ENCODE measurements around the gene CSNK2A3.

Gene CSNK2A3

DNA sequence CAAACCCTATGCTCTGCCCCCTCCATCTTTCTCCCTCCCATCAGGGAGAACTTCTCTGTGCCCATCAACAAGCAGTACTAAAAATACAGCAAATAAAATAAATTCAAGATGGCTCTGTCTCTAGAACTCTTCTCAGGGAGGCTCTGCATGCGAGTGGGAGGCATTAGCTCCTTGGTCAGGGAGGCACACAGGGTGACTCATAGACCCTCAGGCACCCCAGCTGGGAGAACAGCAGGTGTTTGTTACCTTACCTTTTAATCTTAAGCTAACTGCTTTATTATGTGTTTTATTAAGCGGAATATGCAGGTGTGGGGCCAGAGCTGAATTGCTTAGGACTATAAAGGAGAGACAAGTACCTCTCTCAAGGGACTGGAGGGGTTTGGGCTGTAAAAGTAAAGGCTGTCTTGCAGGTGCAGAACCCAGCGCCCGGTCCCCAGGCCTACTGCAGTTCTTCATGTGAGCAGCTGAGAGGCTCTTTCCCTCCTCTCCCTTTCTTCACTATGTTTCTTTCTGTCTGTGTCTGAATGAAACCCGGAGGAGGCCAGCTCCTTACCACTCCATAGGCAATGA is 20.8 kb downstream of the CSNK2A3 start:
- DNase-seq: no peak

DNA sequence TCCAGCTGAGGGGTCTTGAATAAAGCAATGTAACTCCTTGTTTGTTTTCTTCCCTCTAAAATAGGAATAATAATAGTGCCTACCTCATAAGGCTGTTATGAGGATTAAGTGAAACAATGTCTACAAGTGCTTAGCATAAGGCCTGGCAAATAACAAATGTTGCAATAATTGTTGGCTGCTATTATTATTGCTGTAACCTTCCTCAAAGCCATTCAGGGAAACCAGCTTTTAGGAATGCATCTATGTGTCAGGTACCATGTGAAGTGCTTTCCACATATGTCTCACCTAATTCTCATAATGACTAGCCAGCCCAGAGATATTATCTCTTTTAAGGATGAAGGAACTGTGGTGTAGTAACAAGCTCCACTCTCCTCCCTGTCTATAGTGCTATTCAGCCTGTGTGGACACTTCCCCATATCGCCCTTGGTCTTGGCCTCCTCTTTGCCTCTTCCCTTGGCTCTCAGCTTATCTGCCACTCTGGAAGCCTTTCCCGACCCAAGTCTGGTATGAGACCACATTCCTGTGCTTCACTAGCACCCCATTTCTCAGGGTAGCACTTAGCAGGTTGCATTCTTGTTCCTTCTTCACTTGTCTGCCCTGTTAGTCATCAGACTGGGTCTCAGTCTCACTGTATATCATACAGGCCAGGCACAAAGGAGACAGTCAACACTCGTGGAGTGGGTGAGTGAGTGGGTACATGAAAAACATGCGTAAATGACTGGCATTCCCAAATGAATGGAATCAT is 23.8 kb downstream of the CSNK2A3 start:
- DNase-seq: no peak

DNA sequence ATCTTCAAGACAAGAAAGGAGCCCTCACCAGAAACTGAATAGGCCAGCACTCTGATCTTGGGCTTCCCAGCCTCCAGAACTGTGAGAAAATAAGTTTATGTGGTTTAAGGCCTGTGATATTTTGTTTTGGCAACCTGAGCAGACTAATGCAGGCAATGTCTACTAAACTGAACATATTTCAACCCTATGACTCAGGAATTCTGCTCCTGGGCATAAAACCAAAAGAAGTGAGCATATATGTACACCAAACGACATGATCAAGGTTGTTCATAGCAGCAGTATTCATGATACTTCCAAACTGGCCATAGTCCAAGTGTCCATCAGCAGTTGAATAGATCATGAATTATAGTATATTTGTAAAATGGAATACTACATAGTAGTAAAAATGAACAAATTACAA is 29.0 kb downstream of the CSNK2A3 start:
- DNase-seq: no peak

DNA sequence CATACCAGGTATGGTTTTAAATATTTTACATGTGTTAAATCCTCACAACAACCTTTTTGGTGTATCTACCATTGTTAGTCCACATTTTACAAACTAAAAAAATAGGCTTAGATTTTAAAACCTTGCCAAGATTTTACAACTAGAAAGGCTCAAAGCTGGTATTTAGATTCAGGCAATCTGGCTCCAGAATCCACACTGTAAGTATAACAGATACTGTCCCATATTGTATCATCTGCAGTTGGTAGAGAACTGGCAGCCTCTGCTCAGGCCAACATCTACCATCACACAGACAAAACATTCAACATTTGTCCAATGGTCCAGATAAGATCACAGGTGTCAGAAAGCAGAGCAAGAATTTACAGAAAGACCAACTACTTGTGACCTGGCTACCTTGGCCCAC is 30.9 kb downstream of the CSNK2A3 start:
- DNase-seq: no peak

DNA sequence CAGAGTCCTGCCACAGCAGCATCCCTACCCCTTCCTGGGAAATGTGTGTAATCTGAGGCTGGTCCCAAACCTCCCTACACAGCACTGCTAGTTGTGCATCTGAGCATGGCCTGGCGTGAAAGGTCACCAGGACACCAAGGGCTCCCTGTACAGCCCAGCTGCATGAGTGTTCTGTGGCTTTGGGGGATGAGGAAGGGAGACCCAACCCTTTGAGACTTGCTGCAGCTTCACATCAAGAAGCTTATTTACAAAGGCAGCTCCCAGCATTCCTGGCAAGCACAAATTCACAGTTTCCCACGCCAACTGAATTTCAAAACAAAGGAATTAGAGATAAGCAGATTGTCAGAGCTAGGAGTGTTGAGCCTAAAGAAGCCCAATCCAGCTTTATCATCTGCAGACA is 32.2 kb downstream of the CSNK2A3 start:
- DNase-seq: no peak

DNA sequence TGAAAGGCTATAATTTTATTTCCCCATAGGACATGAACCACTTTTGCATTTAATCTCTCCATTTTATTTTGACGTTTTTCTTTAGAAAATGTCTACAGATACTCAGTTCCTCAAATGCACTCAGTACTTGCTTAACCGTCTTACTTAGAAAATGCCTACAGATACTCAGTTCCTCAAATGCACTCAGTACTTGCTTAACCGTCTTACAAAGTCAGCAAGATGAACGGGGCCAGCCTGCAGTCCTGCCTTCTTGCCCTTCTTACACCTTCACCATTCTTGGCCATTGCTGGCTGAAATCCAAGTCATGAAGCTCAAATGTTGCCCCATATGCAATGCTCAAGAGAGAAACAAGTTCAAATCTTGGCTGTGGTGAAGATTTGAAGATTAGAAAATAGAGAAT is 34.1 kb downstream of the CSNK2A3 start:
- DNase-seq: no peak

DNA sequence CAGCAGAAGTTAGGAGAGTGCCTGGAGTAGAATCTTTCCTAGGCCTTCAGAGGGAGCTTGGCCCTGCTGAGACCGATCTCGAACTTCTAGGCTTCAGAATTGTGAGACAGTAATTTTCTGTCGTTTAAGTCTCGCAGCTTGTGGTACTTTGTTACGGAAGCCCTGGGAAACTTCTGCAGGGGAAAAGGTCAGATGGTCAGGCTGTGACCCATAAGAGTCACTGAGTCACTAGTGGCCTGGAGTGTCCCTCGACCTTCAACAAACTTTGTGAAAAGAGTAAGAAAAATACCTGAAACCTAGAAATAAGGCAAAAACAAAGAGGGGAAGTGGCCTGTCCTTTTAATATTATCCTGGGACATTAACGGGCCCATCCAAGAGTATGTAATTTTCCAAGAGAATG is 34.6 kb downstream of the CSNK2A3 start:
- DNase-seq: no peak

DNA sequence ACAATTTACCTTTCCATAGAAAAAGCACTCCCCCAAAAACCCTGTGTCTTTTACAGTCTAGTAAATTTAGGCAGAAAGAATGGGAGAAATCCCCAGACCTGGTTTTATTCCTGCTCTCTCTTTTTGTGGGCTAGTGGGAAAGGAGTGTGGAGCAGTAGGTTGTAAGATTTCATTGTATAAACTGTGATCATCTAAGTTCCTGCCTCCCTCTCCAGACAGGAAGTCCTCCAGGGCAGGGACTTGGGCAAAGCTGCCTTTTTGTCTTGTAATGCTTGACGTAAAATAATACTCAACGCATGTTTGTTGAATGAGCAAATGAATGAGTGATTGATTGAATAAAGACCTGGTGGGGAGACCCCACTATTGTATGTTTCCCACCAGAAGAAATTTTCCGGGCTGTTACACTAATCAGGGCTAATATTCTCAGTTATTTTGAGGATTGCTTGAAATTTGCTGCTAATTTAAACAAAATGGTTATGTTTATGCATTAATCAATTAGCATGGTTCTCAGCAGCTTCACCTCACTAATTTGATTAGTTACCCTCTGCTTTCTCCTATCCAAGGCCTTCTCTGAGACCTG is 36.3 kb downstream of the CSNK2A3 start:
- no peak for DNase-seq

DNA sequence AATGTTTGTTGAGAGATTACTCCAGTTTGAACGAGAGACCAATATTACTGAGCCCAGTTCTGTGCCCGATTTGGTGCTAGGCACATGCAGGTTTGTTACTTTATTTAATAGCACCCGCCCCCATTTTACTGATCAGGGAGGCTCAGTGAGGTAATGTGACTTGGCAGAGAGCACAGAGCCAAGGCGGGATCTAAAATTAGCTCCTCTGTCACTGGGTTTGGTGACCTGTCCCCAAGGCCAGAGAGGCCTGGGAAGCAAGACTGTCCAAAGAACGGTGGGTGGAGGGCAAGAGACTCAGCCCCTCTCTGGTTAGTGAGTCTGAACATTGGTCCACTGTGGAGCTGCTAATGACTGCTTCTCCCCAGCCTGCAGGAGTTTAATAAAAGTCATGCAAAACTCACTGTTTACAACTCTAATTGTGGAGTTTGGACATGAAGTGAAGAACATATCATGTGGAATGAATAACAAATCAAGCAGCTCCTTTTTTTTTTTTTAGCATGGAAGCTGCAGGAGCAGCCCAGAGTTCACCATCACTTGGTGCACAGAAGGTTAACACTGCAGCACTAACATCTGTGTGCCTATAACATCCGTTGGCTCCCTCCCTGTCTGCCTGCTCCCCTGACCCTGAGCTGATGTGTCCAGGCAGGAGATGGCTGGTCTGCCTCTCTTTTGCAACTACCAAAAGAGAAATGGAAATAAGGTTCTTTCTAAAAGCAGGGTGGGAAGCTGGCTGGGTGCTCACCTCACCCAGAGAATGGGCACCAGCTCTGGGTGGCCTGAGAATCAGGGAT is 39.0 kb downstream of the CSNK2A3 start:
- DNase-seq: no peak

DNA sequence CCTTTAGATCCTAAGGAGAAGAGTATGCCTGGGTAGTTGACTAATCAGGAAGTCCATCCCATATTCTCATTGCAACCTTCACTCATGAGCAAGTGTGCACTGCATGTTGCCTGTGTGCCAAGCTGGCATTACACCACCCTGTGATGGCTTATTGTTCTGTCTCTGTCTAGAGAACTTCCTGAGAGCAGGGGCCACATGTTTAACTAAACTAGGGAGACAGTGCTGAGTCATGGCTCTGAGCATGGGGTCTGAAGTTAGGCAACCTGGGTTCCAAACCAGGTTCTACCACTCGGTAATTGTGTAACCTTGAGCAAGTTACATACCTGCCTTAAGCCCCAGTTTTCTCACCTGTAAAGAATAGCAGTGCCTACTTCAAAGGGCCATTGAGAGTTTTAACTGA is 39.6 kb downstream of the CSNK2A3 start:
- DNase-seq: no peak

DNA sequence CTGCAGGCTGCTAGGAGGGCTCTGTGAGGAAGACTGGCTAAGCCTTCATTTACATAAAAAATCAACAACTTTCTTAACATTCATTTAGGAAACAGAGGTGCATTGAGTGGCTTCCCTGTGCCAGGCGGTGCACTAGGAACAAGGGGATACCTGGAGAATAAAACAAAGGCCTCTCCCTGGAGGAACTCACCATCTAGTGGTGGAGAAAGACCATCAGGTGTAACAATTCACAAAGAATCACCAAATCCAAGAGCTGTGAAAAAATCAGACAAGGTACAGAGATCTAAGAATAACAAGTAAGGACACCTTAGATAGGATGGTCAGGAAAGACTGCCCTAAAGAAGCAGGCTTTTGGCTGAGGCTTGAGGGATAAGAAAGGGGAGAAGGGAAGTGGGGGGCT is 40.3 kb downstream of the CSNK2A3 start:
- no peak for DNase-seq

DNA sequence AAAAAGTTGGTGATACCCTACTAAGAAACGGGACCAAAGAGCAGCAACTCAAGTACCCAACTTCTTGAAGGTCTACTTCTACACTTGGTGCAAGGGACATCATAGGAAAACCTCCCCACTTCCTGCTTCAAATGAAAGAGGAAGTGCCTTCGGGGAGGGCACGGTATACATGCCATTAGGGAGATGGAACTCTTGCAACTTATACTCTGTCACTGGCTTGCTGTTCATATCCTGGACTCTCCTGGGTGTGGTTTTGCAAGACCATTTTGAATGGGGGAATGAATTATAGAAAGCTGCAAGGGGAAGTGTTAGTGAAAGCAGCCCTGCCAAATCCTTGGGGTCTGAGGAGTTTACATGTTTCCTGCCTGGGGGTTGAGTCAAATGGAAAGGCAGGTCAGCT is 41.9 kb downstream of the CSNK2A3 start:
- no peak for DNase-seq

DNA sequence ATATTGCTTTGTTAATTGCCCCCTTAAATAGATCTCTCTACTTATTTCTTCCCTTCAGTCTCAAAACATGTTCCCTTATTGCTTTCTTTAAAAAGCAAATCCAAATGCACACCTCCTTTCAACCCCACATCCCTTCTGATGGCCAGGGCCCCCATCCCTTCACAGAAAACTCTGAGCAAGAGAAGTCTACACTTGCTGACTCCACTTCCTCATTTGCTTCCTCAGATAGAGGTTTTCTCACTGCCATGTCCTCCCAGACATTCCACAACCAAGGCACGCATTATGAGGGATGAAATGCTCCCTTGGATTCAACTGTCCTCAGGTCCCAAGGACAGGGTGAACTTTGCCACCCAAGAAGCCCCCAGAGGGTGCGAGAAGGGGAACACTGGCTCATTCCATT is 43.1 kb downstream of the CSNK2A3 start:
- DNase-seq: no peak

DNA sequence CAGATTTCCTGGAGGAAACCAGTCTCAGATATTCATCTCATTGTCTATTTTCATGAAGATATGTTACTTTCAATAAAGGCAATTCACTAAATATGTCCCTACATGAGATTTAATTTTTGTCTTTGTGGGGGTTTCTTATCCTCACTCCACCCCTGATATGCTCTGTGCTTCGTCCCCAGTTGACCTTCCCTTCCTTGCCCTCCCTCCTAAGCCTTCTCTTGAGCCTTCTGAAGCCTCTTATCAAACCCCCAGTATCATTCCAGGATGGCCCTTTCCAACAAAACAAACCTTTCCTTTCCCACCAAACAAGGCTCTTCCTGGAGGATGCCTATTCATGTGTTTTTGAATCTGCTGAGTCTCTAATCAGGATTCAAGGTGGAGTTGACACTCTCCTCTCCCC is 44.8 kb downstream of the CSNK2A3 start:
- DNase-seq: no peak

DNA sequence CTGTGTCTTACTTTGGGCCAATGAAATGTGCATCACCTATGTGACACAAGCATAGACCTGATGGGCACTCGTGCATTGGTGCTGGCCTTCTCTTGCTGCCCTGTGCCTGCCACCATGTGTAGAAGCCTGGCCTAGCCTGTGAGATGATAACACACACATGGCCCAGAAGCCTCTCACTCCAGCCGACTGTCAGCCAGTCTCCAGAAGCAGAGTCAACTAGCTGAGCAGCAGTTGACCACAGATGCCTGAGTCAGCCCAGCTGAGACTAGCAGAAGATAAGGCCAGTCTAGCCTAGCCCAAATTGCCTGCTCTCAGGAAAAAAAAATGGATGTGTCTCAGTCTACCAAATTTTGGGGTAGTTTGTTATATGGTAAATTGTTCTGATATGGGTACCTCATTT is 46.2 kb downstream of the CSNK2A3 start:
- no peak for DNase-seq

DNA sequence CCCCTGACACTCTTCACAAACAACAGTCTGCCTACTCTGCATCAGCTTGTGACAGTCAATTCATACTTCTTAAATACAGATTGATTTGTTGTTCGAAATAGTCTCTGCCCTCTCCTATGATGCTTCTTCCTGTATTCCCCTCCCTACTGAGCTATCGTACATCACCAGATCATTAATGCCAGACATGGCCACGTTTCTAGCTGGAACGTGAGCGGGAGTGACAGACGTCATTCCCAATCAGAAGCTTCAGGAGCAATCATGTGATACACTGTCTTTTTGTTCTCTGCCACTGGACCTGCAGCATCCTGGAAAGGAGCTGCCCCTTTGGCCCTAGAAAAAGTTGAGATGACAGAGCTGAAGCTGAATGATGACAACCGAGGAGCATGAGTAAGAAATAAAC is 48.5 kb downstream of the CSNK2A3 start:
- no peak for DNase-seq

DNA sequence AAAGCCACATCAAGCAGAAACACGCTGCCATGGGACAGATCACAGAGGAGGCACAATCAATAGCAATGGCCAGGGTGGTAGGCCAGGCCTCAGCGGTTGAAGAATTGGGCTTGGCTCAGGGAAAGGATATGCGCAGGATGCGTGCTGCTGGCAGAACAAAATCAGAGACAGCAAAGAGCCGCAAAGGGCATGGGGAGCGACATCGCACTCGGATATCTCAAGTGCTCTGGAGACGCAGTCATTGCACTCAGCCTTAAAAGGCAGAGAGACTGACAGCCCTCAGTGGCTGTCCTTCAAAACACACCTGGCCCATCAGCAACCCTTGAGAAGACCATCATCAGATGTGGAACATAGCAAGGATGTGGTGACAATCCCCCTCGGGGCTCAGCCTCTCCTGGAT is 50.5 kb downstream of the CSNK2A3 start:
- no peak for DNase-seq

Data from NCI-H1930 (cell line).